Measurements from ENCODE around the gene THUMPD3. TPM values are rescaled to one million over a fixed set of nuclear protein-coding genes. Genes with fewer than 3 reads are reported as not detected.

THUMPD3 gene
- total and polyA plus RNA-seq, 9 of the 15 experiments (the other 6 are each of a cell fraction or from before 2014, with no cell fraction given), result 58.3 to 132 (median 113) TPM

GRCh38 chr3:9402410-9403228, 39.8 kb downstream of the THUMPD3 start (continued):
- TF ChIP-seq ZBTB40 (IDR thresholded peaks at IDR 0.05), result 0 out of 2 replicates have a peak, but pooled peaks have one; percentile 13
- TF ChIP-seq ZBTB40 (CRISPR knock-in tag; IDR thresholded peaks at IDR 0.05), result no peak
- no peak for TF ChIP-seq ESRRA (IDR thresholded peaks at IDR 0.05; ENCODE audit: borderline replicate concordance, low read depth)
- no peak for TF ChIP-seq NR0B1 (IDR thresholded peaks at IDR 0.05; ENCODE audit: partially characterized antibody)
- TF ChIP-seq U2AF2 (optimal IDR thresholded peaks at IDR 0.05; ENCODE audit: low read depth, low read length), result no peak
- TF ChIP-seq ARID1B (IDR thresholded peaks at IDR 0.05), result peak; percentile 69
- TF ChIP-seq HMBOX1 (IDR thresholded peaks at IDR 0.05), result peak; percentile 67; the same call in 1 of the 2 replicates
- no peak for TF ChIP-seq IRF9 (tag; IDR thresholded peaks at IDR 0.05)
- TF ChIP-seq RBM22 (IDR thresholded peaks at IDR 0.05; ENCODE audit: low read depth, low read length, poor library complexity, severe bottlenecking), result no peak
- no peak for TF ChIP-seq ATF2 (CRISPR knock-in tag; IDR thresholded peaks at IDR 0.05)
